ENCODE data around the gene HCRTR2. TPM values are rescaled to one million over a fixed set of nuclear protein-coding genes. Genes with fewer than 3 reads are reported as not detected.
"Not testable (repeated sequence)": the region's sequence is repeated elsewhere in the genome, so short reads cannot be mapped to it uniquely, and the experiment has no call there.

The HCRTR2 gene
- total RNA-seq, 6 experiments from 2014 or later = not detected

- intact Hi-C loops (cut with DNase I) = no loop called here
- ATAC-seq (no peak), DNase-seq (no peak)
- 45% methylated on average over 2 of the region's 2 CpGs for WGBS (ENCODE audit: insufficient coverage, low coverage, low lambda C conversion rate, missing lambda C conversion rate)
- H3K9me3 ChIP-seq = no peaks in the 10 kb centered on the region
- H3K36me3 ChIP-seq = no peaks in the 10 kb centered on the region
- TF ChIP-seq, protein P1, sequence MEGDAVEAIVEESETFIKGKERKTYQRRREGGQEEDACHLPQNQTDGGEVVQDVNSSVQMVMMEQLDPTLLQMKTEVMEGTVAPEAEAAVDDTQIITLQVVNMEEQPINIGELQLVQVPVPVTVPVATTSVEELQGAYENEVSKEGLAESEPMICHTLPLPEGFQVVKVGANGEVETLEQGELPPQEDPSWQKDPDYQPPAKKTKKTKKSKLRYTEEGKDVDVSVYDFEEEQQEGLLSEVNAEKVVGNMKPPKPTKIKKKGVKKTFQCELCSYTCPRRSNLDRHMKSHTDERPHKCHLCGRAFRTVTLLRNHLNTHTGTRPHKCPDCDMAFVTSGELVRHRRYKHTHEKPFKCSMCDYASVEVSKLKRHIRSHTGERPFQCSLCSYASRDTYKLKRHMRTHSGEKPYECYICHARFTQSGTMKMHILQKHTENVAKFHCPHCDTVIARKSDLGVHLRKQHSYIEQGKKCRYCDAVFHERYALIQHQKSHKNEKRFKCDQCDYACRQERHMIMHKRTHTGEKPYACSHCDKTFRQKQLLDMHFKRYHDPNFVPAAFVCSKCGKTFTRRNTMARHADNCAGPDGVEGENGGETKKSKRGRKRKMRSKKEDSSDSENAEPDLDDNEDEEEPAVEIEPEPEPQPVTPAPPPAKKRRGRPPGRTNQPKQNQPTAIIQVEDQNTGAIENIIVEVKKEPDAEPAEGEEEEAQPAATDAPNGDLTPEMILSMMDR (IDR thresholded peaks at IDR 0.05) = no peak
- TF ChIP-seq POLR2A (IDR thresholded peaks at IDR 0.05) = no peak
- H3K4me3 ChIP-seq = no peak overlapping the region
- H3K27me3 ChIP-seq = no peaks in the 10 kb centered on the region
- no peaks in the 10 kb centered on the region for H3K4me1 ChIP-seq
- no peak overlapping the region for H3K27ac ChIP-seq
These were observed 53.5 kb downstream of the HCRTR2 start for GRCh38 chr6:55227862-55228261.

- DNase-seq = no peak
- WGBS (ENCODE audit: insufficient coverage, low coverage, low lambda C conversion rate, missing lambda C conversion rate) = no CpG with 5 or more reads among the region's 1 CpG
- H3K4me3 ChIP-seq = no peak overlapping the region
- intact Hi-C loops (cut with DNase I) = no loop called here
- no peaks in the 10 kb centered on the region for H3K36me3 ChIP-seq
- no peaks in the 10 kb centered on the region for H3K9me3 ChIP-seq
- H3K4me1 ChIP-seq = no peaks in the 10 kb centered on the region
- ATAC-seq = no peak
- TF ChIP-seq POLR2A (IDR thresholded peaks at IDR 0.05) = no peak
- TF ChIP-seq, protein P1 (IDR thresholded peaks at IDR 0.05) = no peak
- no peaks in the 10 kb centered on the region for H3K27me3 ChIP-seq
- H3K27ac ChIP-seq = no peak overlapping the region
These were observed 64.8 kb downstream of the HCRTR2 start for GRCh38 chr6:55239099-55239498.

GRCh38 chr6:55240975-55241605 is 66.8 kb downstream of the HCRTR2 start:
- H3K4me3 ChIP-seq; H3K27ac ChIP-seq; H3K9me3 ChIP-seq; DNase-seq; H3K4me1 ChIP-seq; H3K27me3 ChIP-seq; ATAC-seq; intact Hi-C loops (cut with DNase I); H3K36me3 ChIP-seq: not testable (repeated sequence)
- TF ChIP-seq, protein P1 (IDR thresholded peaks at IDR 0.05) = peak; percentile 17 to 30 (median 27)
- 46% methylated on average over 6 of the region's 6 CpGs for WGBS (ENCODE audit: insufficient coverage, low coverage, low lambda C conversion rate, missing lambda C conversion rate)

DNA sequence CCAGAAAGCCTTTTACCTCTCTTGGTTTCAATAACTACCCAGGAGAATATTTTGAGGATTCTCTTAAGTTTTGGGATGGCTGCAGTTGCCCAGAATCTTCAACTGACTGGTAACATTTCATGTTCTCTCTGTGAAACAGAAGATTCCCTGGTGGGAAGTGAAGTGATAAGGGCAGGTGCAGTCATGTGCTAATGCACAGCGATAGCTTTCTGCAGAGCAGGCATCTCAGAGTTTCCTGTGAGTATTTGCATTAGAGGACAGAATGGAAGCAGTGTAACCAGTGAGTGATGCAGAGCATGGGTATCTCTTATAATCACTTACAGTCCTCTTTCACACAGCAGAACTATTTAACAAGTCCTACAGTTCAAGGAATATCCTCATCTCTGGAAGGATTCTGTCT is 76.1 kb downstream of the HCRTR2 start:
- intact Hi-C loops (cut with DNase I) = no loop called here
- no peak overlapping the region for H3K27ac ChIP-seq
- no peak overlapping the region for H3K4me3 ChIP-seq
- DNase-seq = no peak
- H3K27me3 ChIP-seq = no peaks in the 10 kb centered on the region
- H3K36me3 ChIP-seq = no peaks in the 10 kb centered on the region
- no peaks in the 10 kb centered on the region for H3K4me1 ChIP-seq
- H3K9me3 ChIP-seq = no peaks in the 10 kb centered on the region
- no peak for ATAC-seq
- WGBS (ENCODE audit: insufficient coverage, low coverage, low lambda C conversion rate, missing lambda C conversion rate) = 27% methylated on average over 1 of the region's 1 CpG
- TF ChIP-seq, protein P1 (IDR thresholded peaks at IDR 0.05) = no peak
- no peak for TF ChIP-seq POLR2A (IDR thresholded peaks at IDR 0.05)

DNA sequence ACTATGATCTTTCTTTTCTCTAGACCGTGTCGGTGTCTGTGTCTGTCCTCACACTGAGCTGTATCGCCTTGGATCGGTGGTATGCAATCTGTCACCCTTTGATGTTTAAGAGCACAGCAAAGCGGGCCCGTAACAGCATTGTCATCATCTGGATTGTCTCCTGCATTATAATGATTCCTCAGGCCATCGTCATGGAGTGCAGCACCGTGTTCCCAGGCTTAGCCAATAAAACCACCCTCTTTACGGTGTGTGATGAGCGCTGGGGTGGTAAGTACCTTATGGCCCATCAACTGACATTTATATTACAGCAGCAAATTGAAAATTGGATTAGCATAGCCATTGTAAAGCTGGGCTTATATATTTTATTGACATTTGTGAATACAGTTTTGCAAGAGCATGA is 80.8 kb downstream of the HCRTR2 start:
- DNase-seq (no peak), ATAC-seq (no peak)
- H3K27ac ChIP-seq = no peak overlapping the region
- intact Hi-C loops (cut with DNase I) = no loop called here
- WGBS (ENCODE audit: insufficient coverage, low coverage, low lambda C conversion rate, missing lambda C conversion rate) = 68% methylated on average over 10 of the region's 10 CpGs
- no peaks in the 10 kb centered on the region for H3K9me3 ChIP-seq
- no peak overlapping the region for H3K4me3 ChIP-seq
- no peak for TF ChIP-seq POLR2A (IDR thresholded peaks at IDR 0.05)
- TF ChIP-seq, protein P1 (IDR thresholded peaks at IDR 0.05) = no peak
- H3K4me1 ChIP-seq = no peaks in the 10 kb centered on the region
- no peaks in the 10 kb centered on the region for H3K27me3 ChIP-seq
- no peaks in the 10 kb centered on the region for H3K36me3 ChIP-seq
